ENCODE results near the gene NFIX. TPM values are rescaled to one million over a fixed set of nuclear protein-coding genes. Genes with fewer than 3 reads are reported as not detected.
A peak's percentile ranks its signal among the peaks of the same experiment; 100 is the strongest.

Gene NFIX
- total and polyA plus RNA-seq, 9 of the 15 experiments (the other 6 are each of a cell fraction or from before 2014, with no cell fraction given), result 0.28 to 26.8 (median 5.4) TPM

DNA sequence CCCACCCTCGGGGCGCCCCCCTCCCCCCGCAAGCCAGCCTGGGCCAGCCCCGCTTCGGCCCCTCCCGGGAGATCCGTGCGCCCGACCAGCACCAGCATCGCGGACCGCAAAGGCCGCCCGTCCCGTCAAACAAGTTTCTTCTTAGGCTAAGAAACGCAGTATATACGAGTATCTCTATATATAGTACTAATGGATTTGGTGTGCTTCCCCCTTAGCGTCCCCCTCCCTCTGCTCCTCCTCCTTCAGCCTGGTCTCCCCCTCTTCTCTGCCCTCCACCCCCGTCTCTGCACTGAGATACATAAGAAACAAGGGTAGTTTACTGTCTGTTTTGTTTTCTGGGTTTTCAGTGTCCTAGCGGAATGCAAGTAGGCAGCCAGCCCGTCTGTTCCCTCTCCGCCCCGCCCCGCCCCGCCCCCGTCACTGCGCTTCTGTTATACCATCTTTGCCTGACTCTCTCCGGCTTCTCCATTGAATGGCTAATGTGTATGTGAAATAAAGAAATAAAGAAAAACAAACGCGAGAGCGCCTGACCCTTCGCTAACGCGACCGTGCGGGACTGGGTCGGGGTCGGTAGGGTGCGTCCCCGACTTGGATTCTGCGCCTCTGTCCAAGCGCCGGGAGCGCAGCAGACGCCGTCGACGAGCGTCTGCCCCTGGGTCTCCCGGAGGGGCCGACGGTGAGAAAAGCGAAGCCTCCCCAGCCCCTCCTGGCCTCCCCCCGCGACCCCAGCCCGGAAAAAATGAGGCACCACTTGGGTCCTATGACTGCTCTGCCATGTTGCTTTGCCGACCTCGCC lies 103.2 kb downstream of the NFIX start (continued):
- TF ChIP-seq, protein P1, sequence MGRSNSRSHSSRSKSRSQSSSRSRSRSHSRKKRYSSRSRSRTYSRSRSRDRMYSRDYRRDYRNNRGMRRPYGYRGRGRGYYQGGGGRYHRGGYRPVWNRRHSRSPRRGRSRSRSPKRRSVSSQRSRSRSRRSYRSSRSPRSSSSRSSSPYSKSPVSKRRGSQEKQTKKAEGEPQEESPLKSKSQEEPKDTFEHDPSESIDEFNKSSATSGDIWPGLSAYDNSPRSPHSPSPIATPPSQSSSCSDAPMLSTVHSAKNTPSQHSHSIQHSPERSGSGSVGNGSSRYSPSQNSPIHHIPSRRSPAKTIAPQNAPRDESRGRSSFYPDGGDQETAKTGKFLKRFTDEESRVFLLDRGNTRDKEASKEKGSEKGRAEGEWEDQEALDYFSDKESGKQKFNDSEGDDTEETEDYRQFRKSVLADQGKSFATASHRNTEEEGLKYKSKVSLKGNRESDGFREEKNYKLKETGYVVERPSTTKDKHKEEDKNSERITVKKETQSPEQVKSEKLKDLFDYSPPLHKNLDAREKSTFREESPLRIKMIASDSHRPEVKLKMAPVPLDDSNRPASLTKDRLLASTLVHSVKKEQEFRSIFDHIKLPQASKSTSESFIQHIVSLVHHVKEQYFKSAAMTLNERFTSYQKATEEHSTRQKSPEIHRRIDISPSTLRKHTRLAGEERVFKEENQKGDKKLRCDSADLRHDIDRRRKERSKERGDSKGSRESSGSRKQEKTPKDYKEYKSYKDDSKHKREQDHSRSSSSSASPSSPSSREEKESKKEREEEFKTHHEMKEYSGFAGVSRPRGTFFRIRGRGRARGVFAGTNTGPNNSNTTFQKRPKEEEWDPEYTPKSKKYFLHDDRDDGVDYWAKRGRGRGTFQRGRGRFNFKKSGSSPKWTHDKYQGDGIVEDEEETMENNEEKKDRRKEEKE (IDR thresholded peaks at IDR 0.05; ENCODE audit: borderline replicate concordance in 1 of 2, control insufficient read depth in 1 of 2, low read depth in 2 of 2, low read length in 1 of 2), result no peak
- TF ChIP-seq ZNF76 (CRISPR knock-in tag; IDR thresholded peaks at IDR 0.05; ENCODE audit: borderline replicate concordance) (no peak), RBFOX2 (IDR thresholded peaks at IDR 0.05; ENCODE audit: low read depth, low read length) (no peak; the same call in 1 of the 2 replicates), ETV1 (tag; conservative IDR thresholded peaks at IDR 0.05; ENCODE audit: low read depth) (no peak), SRF (CRISPR knock-in tag; IDR thresholded peaks at IDR 0.05) (no peak), ZNF316 (IDR thresholded peaks at IDR 0.05) (no peak), PHB2 (IDR thresholded peaks at IDR 0.05; ENCODE audit: low read depth) (no peak), ZSCAN32 (CRISPR knock-in tag; IDR thresholded peaks at IDR 0.05) (peak; percentile 40; the same call in 1 of the 2 replicates), RBM22 (IDR thresholded peaks at IDR 0.05; ENCODE audit: low read depth, low read length, poor library complexity, severe bottlenecking) (no peak), NUFIP1 (IDR thresholded peaks at IDR 0.05; ENCODE audit: partially characterized antibody) (no peak), BCOR (IDR thresholded peaks at IDR 0.05) (no peak), EHMT2 (IDR thresholded peaks at IDR 0.05) (no peak), NCOA6 (IDR thresholded peaks at IDR 0.05) (peak; percentile 93), KDM5B (IDR thresholded peaks at IDR 0.05; ENCODE audit: insufficient replicate concordance, low read depth, low read length) (no peak), POLR2AphosphoS5 (IDR thresholded peaks at IDR 0.05; ENCODE audit: control insufficient read depth, insufficient read depth, low read depth, low read length) (peak; percentile 12; the same call in 1 of the 2 replicates), NR4A1 (CRISPR knock-in tag; IDR thresholded peaks at IDR 0.05) (no peak), NR4A1 (tag; IDR thresholded peaks at IDR 0.05) (no peak)
- TF ChIP-seq, protein P2, sequence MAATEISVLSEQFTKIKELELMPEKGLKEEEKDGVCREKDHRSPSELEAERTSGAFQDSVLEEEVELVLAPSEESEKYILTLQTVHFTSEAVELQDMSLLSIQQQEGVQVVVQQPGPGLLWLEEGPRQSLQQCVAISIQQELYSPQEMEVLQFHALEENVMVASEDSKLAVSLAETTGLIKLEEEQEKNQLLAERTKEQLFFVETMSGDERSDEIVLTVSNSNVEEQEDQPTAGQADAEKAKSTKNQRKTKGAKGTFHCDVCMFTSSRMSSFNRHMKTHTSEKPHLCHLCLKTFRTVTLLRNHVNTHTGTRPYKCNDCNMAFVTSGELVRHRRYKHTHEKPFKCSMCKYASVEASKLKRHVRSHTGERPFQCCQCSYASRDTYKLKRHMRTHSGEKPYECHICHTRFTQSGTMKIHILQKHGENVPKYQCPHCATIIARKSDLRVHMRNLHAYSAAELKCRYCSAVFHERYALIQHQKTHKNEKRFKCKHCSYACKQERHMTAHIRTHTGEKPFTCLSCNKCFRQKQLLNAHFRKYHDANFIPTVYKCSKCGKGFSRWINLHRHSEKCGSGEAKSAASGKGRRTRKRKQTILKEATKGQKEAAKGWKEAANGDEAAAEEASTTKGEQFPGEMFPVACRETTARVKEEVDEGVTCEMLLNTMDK (IDR thresholded peaks at IDR 0.05; ENCODE audit: borderline replicate concordance, insufficient read depth, low read depth, low read length, poor library complexity, severe bottlenecking), result no peak
- TF ChIP-seq, protein P3, sequence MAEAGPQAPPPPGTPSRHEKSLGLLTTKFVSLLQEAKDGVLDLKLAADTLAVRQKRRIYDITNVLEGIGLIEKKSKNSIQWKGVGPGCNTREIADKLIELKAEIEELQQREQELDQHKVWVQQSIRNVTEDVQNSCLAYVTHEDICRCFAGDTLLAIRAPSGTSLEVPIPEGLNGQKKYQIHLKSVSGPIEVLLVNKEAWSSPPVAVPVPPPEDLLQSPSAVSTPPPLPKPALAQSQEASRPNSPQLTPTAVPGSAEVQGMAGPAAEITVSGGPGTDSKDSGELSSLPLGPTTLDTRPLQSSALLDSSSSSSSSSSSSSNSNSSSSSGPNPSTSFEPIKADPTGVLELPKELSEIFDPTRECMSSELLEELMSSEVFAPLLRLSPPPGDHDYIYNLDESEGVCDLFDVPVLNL (CRISPR knock-in tag; IDR thresholded peaks at IDR 0.05; ENCODE audit: low read depth), result no peak
- TF ChIP-seq, protein P4, sequence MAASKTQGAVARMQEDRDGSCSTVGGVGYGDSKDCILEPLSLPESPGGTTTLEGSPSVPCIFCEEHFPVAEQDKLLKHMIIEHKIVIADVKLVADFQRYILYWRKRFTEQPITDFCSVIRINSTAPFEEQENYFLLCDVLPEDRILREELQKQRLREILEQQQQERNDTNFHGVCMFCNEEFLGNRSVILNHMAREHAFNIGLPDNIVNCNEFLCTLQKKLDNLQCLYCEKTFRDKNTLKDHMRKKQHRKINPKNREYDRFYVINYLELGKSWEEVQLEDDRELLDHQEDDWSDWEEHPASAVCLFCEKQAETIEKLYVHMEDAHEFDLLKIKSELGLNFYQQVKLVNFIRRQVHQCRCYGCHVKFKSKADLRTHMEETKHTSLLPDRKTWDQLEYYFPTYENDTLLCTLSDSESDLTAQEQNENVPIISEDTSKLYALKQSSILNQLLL (CRISPR knock-in tag; IDR thresholded peaks at IDR 0.05; ENCODE audit: borderline replicate concordance), result no peak
